OCI-LY1 (cell line): Measurements from ENCODE around the gene FANCE.

ENCODE experiments used
- CTCF ChIP-seq: fragments of 200-600 bp; sonication (generic), shearing (Covaris generic); IDR thresholded peaks from 2 replicates; pipeline ENCODE4 v1.5.1; 2017; ENCODE audit warnings: mild to moderate bottlenecking, antibody characterized with exemption, low read length, moderate library complexity, mixed read lengths
- EZH2 ChIP-seq: fragments of 200-600 bp; sonication (generic), shearing (Covaris generic); IDR thresholded peaks from 2 replicates; pipeline ENCODE4 v1.8.0; 2017; ENCODE audit warnings: borderline replicate concordance, mixed run types, mild to moderate bottlenecking, antibody characterized with exemption, low read length, moderate library complexity, mixed read lengths

- TF ChIP-seq CTCF (no peak), EZH2 (no peak)
These were observed 570 bp upstream of the FANCE start for GRCh38 chr6:35451354-35452182.
